PC-3 (cell line): Measurements from ENCODE around the gene GPC6.

ENCODE experiments used
- EZH2 ChIP-seq: fragments of 300-600 bp; sonication (generic); IDR thresholded peaks from one replicate; pipeline ENCODE4 v1.6.1; 2017; ENCODE audit warnings: antibody characterized with exemption, mild to moderate bottlenecking, low read length; ENCODE audit not compliant: unreplicated experiment
- TF ChIP-seq, protein P1 (sequence below): fragments of 300-600 bp; sonication (generic); conservative IDR thresholded peaks from 2 replicates; pipeline ENCODE4 v1.5.1; 2017; ENCODE audit warnings: antibody characterized with exemption, low read depth, mild to moderate bottlenecking, low read length

DNA sequence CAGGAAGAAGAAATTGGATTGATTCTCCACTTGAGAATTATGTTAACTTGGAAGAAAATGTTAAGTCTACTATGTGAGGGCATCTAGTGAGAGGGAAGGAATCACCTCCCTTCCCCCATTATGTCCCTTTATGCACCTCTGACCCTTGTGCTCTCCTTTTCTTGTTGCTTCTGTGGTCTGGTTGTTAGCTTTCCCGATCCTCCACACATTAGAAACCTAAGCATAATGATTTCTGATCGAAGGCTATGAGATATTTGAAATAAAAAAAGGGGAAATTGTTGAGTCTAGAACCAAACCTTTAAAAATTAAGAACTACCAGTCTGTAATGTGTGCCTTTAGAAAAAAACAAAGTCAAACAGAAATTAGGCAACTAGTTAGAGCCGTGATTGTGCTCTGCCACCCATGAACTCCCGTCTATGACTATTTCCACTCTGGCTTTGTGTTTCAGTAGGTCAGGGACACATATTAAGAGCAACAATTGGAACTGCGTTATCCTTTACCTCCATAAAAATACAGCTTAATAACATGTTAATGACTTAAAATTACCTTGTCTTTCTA lies 463 bp upstream of the GPC6 start:
- TF ChIP-seq EZH2 = no peak
- TF ChIP-seq, protein P1, sequence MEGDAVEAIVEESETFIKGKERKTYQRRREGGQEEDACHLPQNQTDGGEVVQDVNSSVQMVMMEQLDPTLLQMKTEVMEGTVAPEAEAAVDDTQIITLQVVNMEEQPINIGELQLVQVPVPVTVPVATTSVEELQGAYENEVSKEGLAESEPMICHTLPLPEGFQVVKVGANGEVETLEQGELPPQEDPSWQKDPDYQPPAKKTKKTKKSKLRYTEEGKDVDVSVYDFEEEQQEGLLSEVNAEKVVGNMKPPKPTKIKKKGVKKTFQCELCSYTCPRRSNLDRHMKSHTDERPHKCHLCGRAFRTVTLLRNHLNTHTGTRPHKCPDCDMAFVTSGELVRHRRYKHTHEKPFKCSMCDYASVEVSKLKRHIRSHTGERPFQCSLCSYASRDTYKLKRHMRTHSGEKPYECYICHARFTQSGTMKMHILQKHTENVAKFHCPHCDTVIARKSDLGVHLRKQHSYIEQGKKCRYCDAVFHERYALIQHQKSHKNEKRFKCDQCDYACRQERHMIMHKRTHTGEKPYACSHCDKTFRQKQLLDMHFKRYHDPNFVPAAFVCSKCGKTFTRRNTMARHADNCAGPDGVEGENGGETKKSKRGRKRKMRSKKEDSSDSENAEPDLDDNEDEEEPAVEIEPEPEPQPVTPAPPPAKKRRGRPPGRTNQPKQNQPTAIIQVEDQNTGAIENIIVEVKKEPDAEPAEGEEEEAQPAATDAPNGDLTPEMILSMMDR = no peak
